Measurements from ENCODE around the gene RNF187.
"Not testable (repeated sequence)": the region's sequence is repeated elsewhere in the genome, so short reads cannot be mapped to it uniquely, and the experiment has no call there.

Gene RNF187

GRCh38 chr1:228465571-228466146 lies 21.5 kb upstream of the RNF187 start:
- TF ChIP-seq POLR2A (IDR thresholded peaks at IDR 0.05; ENCODE audit: low read length) (no peak), GATA1 (IDR thresholded peaks at IDR 0.05; ENCODE audit: low read depth, low read length) (no peak)
- DNase-seq: no peak

DNA sequence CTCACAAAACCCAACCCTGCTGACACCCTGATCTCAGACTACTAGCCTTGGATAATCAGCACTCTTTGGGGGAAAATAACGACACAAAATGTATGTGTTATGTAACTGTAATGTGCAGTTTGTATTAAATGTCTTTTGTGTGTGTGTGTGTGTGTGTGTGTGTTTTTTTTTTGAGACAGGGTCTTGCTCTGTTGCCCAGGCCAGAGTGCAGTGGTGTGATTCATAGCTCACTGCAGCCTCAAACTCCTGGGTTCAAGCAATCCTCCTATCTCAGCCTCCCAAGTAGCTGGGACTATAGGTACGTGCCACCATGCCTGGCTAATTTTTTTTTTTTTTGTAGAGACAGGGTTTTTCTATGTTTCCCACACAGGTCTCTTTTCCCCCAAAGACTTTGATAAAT lies 19.0 kb upstream of the RNF187 start:
- not testable (repeated sequence) for DNase-seq

DNA sequence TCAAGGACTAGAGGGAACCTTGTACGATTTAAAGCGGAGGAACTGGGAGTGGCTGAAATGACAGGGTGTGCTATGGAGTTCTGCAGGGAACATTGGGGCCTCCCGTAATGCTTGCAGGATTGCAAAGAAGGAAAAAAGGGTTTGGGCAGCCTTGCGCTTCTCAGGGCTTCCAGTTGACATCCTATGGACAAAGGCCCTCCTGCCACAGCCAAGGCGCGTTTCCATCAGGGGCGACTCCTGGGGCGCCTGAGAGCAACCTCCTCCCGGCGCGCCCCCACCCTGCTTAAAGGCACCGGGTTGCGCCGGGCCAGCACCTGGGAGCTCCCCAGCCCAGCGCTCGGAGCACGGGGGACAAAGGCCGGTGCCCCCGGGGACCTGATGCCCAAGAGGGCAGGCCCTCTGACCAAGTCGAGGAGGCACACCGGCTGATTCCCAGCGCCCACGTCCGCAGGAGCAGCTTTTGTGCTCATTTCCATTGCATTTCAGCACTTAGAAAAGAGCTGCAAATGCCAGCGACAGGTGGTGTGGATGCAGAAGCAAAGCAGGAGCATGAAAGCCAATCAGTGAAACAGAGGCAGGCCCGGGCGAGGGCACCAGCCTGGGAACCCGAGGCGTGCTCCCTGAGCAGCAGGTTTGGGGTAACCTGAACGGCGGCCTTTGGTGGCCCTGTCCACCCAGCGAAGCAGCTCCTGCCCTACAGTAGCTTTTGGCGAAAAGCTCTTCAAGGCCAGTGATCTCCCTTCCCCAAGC lies 17.6 kb upstream of the RNF187 start:
- DNase-seq: no peak
- no peak for TF ChIP-seq POLR2A (IDR thresholded peaks at IDR 0.05; ENCODE audit: low read length)
- TF ChIP-seq GATA1 (IDR thresholded peaks at IDR 0.05; ENCODE audit: low read depth, low read length): no peak

GRCh38 chr1:228471154-228471761 lies 15.9 kb upstream of the RNF187 start:
- no peak for TF ChIP-seq POLR2A (IDR thresholded peaks at IDR 0.05; ENCODE audit: low read length)
- no peak for TF ChIP-seq GATA1 (IDR thresholded peaks at IDR 0.05; ENCODE audit: low read depth, low read length)

DNA sequence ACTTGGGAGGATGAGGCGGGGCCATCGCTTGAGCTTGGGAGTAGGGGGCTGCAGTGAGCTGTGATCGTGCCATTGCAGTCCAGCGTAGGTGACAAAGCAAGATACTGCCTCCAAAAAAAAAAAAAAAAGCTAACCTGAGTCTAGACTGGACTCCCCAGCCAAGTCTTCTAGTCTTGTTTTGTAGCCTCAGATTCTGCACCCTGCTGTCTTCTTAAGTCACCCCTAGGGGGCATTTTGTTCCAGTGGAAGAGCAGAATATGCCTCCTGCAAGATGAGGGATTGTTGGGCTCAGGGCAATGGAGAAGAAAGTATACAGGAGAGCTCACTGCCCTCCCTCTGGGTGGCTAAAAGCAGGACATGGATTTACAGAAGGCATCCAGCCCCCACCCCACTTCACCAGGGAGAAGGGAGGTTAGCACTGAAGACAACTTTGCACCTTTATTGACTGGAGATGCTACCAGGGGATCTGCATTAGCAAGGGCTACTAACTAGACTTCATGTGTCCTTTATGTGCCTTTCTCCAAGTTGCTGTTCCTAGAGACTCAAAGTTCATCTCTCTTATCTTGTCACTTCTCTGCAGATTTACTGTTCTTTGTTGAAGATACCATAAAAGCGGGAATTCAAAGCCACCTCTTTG lies 15.3 kb upstream of the RNF187 start:
- no peak for TF ChIP-seq GATA1 (IDR thresholded peaks at IDR 0.05; ENCODE audit: low read depth, low read length)
- TF ChIP-seq POLR2A (IDR thresholded peaks at IDR 0.05; ENCODE audit: low read length): no peak
- DNase-seq: peak; percentile 70 to 71

More at GRCh38 chr1:228471154-228471761, 15.9 kb upstream of the RNF187 start:
- no peak for DNase-seq

- TF ChIP-seq GATA1 (IDR thresholded peaks at IDR 0.05; ENCODE audit: low read depth, low read length): no peak
- TF ChIP-seq POLR2A (IDR thresholded peaks at IDR 0.05; ENCODE audit: low read length): no peak
- no peak for DNase-seq
These were observed 14.5 kb upstream of the RNF187 start for GRCh38 chr1:228472655-228473054.

DNA sequence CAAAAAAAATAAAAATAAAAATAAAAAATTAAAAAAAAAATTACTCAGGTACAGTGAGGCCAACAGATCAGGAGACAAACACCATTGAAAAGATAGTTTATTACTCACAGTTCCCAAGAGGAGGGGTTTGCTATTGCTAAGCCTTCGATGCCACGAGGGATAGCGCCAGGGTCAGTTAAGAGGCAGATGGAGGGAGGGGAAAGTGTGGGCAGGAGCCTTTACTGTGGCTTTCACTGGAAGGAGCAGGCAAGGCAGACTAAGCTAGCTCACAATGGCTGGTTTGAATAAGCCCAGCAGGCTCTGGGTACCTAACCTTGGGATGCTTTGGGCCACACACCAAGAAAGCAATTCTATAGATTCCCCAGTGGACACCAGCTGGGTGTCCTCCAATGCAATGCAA lies 12.7 kb upstream of the RNF187 start:
- TF ChIP-seq POLR2A (IDR thresholded peaks at IDR 0.05; ENCODE audit: low read length): no peak
- no peak for TF ChIP-seq GATA1 (IDR thresholded peaks at IDR 0.05; ENCODE audit: low read depth, low read length)
- DNase-seq: no peak

DNA sequence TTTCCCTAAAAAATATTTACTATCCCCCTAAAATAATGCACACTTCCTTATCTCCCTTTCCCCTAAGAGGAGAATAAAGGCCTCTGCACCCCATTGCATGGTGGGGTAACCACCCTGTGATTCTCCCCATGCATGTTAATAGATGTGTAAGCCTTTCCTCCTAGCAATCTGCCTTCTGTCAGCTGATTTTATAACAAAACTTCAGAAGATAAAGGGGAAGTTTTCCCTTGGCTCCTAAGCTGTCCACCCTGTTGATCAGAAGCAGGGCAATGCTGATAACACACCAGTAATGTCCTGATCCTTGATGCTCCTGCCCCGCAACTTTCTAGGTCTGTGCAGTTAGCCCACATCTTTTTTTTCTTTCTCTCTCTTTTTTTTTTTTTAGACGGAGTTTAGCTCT lies 11.4 kb upstream of the RNF187 start:
- DNase-seq: peak in 1 of 2 experiments; percentile 41
- TF ChIP-seq GATA1 (IDR thresholded peaks at IDR 0.05; ENCODE audit: low read depth, low read length): no peak
- no peak for TF ChIP-seq POLR2A (IDR thresholded peaks at IDR 0.05; ENCODE audit: low read length)

DNA sequence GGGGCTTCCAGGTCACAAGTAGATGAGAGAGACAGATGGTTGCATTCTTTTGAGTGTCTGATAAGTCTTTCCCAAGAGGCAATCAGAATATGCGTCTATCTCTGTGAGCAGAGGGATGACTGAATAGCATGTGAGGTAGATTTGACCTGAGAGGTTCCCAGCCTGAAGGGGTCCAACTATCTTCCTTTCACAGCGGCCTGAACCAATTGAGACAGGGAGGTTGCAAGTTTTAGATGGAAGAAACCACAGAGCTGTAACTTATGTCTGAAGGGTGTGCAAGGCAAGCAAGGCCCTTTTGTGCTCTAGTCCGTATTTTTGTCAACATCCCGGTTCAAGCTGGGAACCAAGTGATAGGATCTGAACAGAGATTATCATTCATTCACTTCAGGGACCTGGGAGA lies 9.9 kb upstream of the RNF187 start:
- TF ChIP-seq POLR2A (IDR thresholded peaks at IDR 0.05; ENCODE audit: low read length): no peak
- no peak for TF ChIP-seq GATA1 (IDR thresholded peaks at IDR 0.05; ENCODE audit: low read depth, low read length)

GRCh38 chr1:228478326-228478725 lies 8.9 kb upstream of the RNF187 start:
- no peak for TF ChIP-seq POLR2A (IDR thresholded peaks at IDR 0.05; ENCODE audit: low read length)
- TF ChIP-seq GATA1 (IDR thresholded peaks at IDR 0.05; ENCODE audit: low read depth, low read length): no peak
- DNase-seq: no peak

More for the DNA sequence above, 9.9 kb upstream of the RNF187 start:
- peak in 1 of 2 experiments; percentile 64 for DNase-seq

DNA sequence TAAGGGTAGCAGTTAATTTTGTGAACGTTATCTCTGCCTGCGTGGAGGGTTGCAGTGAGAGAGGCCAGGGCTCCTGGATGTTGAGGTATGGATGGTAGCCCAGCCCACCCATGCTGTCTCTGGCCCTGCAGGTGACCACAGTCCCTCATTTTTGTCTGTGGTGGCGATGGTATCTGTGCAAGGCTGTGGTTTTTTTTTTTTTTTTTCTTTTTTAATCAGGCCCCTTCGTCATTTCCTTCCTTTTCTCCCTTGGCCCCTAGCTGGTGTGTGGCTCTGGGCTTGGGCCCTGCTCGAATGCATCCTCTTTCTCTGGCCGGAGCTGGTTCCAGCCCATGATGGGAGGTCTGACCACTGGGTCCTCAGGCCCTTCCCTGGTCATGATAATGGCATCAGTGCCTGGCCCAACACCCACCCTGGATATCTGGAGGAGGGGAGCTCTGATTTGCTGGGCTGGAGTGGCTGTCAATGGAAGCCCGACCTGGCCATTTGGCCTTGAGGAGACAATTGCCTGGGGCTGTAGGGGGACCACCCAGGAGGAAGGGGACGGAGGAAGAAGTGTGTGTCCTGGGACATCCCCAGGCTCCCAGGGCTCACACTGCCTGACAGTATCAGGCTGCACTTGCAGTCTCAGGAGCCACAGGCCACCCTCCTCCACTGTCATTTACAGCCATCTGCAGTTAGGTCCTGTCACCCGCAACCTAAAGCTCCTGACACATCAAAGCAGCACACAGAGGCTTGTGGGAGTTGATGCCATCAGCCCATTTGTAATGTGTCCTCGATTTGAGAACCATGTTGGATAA lies 8.1 kb upstream of the RNF187 start:
- no peak for TF ChIP-seq GATA1 (IDR thresholded peaks at IDR 0.05; ENCODE audit: low read depth, low read length)
- TF ChIP-seq POLR2A (IDR thresholded peaks at IDR 0.05; ENCODE audit: low read length): no peak
- no peak for DNase-seq

GRCh38 chr1:228483789-228484188 lies 3.4 kb upstream of the RNF187 start:
- TF ChIP-seq POLR2A (IDR thresholded peaks at IDR 0.05; ENCODE audit: low read length): no peak
- TF ChIP-seq GATA1 (IDR thresholded peaks at IDR 0.05; ENCODE audit: low read depth, low read length): no peak
- no peak for DNase-seq

DNA sequence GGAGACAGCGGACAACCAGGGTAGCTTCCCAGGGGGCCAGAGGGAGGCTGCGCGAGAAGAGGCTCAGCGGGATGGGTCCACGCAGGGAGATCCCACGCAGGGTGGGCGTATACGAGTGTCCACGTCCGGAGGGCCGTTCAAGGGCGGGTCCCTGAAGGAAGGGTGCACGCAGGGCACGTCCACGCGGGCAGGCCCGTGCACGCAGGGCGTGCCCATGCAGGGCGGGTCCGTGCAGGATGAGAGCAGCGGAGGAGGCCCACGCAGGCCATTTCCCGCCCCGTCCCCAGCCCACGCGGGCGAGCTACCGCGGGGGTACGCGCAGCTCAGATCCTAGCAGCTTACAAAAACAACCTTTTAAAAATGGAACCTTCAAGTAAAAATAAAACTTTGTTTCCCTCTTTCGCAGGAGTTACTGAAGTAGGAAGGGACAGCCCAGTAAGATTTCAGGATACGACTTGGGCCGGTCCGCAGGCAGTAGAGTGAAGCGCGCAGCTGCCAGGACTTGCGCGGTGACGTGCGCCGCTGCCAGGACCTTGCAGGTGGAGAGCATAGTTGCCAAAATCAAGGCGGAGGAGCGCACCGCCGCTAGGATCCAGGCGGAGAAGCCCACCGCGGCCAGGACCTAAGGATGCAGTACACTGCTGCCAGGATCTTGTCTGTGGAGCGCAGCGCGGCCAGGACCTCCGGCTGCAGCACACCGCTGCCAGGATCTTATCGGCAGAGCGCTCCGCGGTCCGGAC lies 416 bp upstream of the RNF187 start:
- no peak for TF ChIP-seq GATA1 (IDR thresholded peaks at IDR 0.05; ENCODE audit: low read depth, low read length)
- peak; percentile 81 for TF ChIP-seq POLR2A (IDR thresholded peaks at IDR 0.05; ENCODE audit: low read length)
- DNase-seq: peak; percentile 94 to 96
